GM12873 (cell line): ENCODE measurements around the gene UBE2D2.
A peak's percentile ranks its signal among the peaks of the same experiment; 100 is the strongest.

Experiments
- TF ChIP-seq, protein P1 (sequence below): IDR thresholded peaks from 2 replicates; pipeline ENCODE4 v1.5.1; 2012; ENCODE audit warnings: low read depth, mild to moderate bottlenecking, moderate library complexity, low read length, control low read depth; ENCODE audit not compliant: insufficient read depth; ENCODE audit errors: missing control alignments

The UBE2D2 gene

GRCh38 chr5:139651043-139651834 lies 90.1 kb downstream of the UBE2D2 start:
- TF ChIP-seq, protein P1, sequence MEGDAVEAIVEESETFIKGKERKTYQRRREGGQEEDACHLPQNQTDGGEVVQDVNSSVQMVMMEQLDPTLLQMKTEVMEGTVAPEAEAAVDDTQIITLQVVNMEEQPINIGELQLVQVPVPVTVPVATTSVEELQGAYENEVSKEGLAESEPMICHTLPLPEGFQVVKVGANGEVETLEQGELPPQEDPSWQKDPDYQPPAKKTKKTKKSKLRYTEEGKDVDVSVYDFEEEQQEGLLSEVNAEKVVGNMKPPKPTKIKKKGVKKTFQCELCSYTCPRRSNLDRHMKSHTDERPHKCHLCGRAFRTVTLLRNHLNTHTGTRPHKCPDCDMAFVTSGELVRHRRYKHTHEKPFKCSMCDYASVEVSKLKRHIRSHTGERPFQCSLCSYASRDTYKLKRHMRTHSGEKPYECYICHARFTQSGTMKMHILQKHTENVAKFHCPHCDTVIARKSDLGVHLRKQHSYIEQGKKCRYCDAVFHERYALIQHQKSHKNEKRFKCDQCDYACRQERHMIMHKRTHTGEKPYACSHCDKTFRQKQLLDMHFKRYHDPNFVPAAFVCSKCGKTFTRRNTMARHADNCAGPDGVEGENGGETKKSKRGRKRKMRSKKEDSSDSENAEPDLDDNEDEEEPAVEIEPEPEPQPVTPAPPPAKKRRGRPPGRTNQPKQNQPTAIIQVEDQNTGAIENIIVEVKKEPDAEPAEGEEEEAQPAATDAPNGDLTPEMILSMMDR: no peak

DNA sequence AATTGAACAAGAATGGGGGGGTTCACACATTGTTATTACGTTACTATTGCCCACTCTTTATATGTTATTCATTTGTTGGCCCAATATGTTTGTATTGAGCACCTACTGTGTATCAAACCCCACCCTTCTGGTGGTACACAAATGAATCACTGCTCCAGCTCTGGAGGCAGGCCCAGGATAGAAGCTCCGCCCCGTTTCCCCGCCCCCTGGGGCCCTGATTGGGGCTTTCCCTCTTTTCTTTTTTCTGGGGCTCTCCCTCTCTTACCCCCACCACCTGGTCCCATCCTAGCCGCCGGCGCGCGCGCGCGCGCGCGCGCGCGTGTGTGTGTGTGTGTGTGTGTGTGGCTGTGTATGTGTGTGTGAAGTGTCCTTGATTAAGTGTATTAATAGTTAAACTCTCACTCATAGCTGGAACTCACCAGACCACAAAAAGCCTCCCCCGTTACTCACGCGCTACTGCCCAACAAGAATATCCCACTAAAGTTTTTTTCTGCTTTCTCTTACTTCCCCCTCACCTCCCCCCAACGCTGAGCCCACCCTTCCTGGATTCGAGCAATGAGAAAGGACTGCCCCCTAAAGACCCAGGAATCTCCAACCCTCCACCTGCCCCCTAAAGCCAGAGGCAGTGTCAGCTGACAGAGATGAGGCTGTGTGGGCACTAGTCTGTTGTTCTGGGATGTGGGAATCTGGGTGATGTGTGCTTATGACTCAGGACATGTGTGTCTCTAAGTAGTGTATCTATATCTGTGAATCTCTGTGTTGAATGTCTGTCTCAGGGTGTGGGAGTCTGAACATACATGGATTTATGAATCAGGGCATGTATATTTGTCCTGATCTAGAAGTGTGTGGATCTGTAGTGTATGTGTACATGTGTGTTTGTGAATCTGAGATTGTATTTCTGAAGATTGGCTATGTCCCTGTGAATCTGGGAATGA lies 91.0 kb downstream of the UBE2D2 start:
- TF ChIP-seq, protein P1: no peak

- TF ChIP-seq, protein P1: peak; percentile 8
Measured at GRCh38 chr5:139652788-139653241, 91.7 kb downstream of the UBE2D2 start.

GRCh38 chr5:139653616-139654015 lies 92.5 kb downstream of the UBE2D2 start:
- TF ChIP-seq, protein P1: no peak

GRCh38 chr5:139654464-139654863 lies 93.3 kb downstream of the UBE2D2 start:
- TF ChIP-seq, protein P1: no peak

DNA sequence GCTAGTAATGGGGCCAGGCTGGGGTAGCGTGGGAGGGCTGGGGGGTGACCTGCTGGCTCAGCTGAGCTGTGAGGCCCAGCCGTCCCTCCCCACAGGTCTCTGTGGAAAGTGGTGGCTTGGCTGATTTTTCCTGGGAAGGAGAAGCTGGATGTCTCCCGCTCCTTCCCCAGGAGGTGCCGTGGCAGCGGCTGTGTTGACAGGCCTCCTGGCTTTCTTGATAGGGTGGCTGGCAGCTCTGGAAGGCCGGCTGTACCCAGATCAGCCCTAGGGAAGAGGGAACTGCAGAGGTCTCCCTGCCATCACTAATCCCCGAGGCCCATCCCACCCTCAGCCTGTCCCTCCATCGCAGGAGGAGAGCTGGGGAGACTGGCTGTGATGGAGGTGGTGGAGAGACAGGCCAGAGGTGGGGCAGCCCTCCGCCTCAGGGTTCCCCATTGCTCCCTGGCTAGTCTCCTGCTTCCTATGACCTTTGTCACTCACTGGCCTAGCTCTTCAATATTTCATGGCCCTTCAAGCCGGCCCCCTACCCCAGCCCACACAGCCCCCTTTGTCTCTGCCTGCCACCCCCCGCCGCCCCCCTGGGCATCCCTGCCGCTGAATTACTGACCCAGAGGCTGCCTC lies 93.8 kb downstream of the UBE2D2 start:
- TF ChIP-seq, protein P1: no peak

DNA sequence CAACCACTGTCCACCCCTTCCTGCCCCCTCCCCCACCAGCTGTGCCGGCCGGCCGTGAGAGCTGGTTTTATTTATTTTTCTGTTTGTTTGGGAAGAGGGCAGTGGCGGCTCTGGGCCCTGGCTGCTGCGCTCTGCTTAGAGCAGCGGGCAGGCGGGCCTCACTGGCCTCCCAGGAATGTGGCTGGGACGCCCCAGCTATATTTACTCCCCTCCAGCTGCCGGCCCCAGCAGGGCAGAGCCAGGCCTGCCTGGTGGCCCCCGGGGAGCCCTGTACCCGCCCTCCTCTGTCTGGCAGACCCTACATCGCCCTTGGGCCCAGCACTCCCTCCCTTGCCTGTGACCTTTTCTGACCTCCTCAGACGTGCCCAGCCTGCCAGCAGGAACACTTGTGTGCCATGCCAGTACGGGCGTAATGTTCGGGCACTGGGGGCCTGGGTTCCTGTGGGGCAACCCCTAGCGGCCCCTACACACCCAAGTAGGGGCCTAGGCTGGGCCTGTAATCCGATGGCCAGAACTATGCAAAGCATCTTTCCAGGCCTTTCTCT lies 94.7 kb downstream of the UBE2D2 start:
- TF ChIP-seq, protein P1: no peak
